ENCODE results near the gene PTPN6.

- TF ChIP-seq SIX5 (IDR thresholded peaks at IDR 0.05; ENCODE audit: borderline replicate concordance in 1 of 2, insufficient read depth in 1 of 2, low read depth in 1 of 2, low read length in 2 of 2) = no peak
- no peak for TF ChIP-seq RAD51 (IDR thresholded peaks at IDR 0.05; ENCODE audit: borderline replicate concordance, low read depth)
- no peak for TF ChIP-seq FOXP4 (CRISPR knock-in tag; IDR thresholded peaks at IDR 0.05; ENCODE audit: borderline replicate concordance)
- no peak for TF ChIP-seq SMAD3 (CRISPR knock-in tag; conservative IDR thresholded peaks at IDR 0.05)
- no peak for TF ChIP-seq FOXM1 (IDR thresholded peaks at IDR 0.05; ENCODE audit: low read depth)
- TF ChIP-seq FOXM1 (CRISPR knock-in tag; IDR thresholded peaks at IDR 0.05; ENCODE audit: low read depth) = no peak
- no peak for TF ChIP-seq ZNF431 (CRISPR knock-in tag; IDR thresholded peaks at IDR 0.05)
- no peak for TF ChIP-seq REST (IDR thresholded peaks at IDR 0.05; ENCODE audit: borderline replicate concordance)
- TF ChIP-seq REST (CRISPR knock-in tag; IDR thresholded peaks at IDR 0.05; ENCODE audit: low read depth) = no peak
- no peak for TF ChIP-seq CTCF (IDR thresholded peaks at IDR 0.05 in 2 of 3, conservative IDR thresholded peaks at IDR 0.05 in 1 of 3; ENCODE audit: insufficient read depth in 2 of 3, low read depth in 1 of 3, low read length in 3 of 3)
- no peak for TF ChIP-seq RBM39 (optimal IDR thresholded peaks at IDR 0.05; ENCODE audit: low read depth, low read length)
- no peak for TF ChIP-seq MLX (CRISPR knock-in tag; conservative IDR thresholded peaks at IDR 0.05)
- no peak for TF ChIP-seq TAF9B (IDR thresholded peaks at IDR 0.05; ENCODE audit: partially characterized antibody)
- no peak for TF ChIP-seq MYC (IDR thresholded peaks at IDR 0.05; ENCODE audit: low read depth, low read length)
- no peak for TF ChIP-seq MYC (CRISPR knock-in tag; IDR thresholded peaks at IDR 0.05; ENCODE audit: borderline replicate concordance, low read depth)
Measured at GRCh38 chr12:6951551-6952120, 480 bp downstream of the PTPN6 start.

Data from K562 (cell line).